NOMO-1 treated with dmso at 0.1 percent for 144 hours (cell line): ENCODE data around the gene TMEM221.
A peak's percentile ranks its signal among the peaks of the same experiment; 100 is the strongest.
"Not testable (repeated sequence)": the region's sequence is repeated elsewhere in the genome, so short reads cannot be mapped to it uniquely, and the experiment has no call there.

Experiments
- DNase-seq: peaks from one replicate; lab custom pipeline; 2025; ENCODE audit not compliant: unreplicated experiment; lab: John Stamatoyannopoulos, UW

The TMEM221 gene

DNA sequence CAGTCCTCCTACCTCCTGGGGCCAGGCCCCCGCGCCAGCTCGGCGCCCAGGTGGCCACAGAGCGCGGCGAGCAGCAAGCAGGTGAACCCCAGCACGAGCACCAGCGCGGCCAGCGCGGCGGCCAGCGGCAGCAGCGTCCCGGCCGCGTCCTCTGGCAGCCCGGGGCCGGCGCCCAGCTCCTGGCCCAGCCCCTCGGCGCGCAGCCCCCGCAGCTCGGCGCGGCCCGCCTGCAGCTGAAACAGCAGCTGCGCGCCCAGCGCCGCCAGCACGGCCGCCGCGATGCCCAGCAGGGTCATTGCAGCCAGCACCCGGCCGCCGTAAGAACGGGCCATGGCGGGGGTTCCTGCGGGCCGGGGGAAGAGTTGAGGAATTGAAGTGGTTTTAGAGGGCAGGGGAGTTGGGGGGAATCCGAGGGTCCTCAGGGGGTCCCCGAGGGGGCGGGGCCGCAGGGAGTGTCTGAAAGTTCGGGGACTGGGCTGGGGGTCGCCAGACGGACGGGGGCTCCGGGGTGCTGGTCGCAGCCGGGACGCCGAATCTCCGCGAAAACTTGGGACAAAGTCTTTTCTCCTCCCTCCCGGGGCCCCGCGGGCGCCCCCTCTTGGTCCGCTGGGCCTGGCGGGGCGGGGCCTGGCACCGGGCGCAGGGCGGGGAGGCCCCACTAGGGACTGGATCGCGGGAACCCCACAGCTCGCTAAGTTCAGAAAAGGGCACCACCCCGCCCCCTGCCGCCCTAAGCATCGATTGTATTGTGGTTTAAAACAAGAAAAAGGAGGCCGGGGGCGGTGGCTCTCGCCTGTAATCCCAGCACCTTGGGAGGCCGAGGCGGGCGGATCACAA is at the start of gene TMEM221:
TSS of gene TMEM221 (minus strand) at position 538 of the 837 bp plus-strand sequence. CDS start at position 332, 206 bp downstream.
- DNase-seq = peak; percentile 9

GRCh38 chr19:17497149-17497798 is 48.8 kb upstream of the TMEM221 start:
- no peak for DNase-seq

- peak; percentile 73 for DNase-seq
Measured at GRCh38 chr19:17496337-17496997, 48.0 kb upstream of the TMEM221 start.

- DNase-seq = no peak
Measured at GRCh38 chr19:17495639-17496296, 47.3 kb upstream of the TMEM221 start.

DNA sequence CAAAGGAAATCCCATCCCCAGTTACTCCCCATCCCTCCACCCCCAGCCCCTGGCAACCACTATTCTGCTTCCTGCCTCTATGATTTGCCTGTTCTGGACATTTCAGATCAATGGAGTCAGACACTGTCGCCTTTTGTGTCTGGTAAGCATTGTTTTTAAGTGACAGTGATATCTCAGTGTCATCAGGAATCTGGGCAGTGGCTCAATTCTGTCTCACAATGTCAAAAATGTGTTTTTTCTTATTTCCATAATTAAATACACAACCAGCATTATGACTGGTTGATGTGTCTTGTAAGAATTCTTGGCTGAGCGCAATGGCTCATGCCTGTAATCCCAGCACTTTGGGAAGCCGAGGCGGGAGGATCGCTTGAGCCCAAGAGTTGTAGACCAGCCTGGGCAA is 42.8 kb upstream of the TMEM221 start:
- no peak for DNase-seq

DNA sequence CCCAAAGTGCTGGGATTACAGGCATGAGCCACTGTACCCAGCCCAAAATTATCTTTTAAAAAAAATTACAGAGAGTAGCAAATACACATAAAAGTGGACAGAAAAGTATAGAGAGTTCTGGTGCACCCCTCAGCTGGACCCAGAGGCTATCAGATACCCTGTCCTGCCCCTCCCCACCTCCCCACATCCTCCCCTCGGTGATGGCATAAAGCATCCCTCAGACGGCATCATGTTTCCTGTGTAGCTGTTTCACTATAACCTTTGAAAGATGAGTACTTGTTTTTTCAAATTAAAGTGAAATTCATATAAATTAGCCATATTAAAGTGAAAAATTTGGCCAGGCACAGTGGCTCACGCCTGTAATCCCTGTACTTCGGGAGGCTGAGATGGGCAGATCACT is 41.9 kb upstream of the TMEM221 start:
- no peak for DNase-seq

GRCh38 chr19:17489392-17490030 is 41.0 kb upstream of the TMEM221 start:
- no peak for DNase-seq

DNA sequence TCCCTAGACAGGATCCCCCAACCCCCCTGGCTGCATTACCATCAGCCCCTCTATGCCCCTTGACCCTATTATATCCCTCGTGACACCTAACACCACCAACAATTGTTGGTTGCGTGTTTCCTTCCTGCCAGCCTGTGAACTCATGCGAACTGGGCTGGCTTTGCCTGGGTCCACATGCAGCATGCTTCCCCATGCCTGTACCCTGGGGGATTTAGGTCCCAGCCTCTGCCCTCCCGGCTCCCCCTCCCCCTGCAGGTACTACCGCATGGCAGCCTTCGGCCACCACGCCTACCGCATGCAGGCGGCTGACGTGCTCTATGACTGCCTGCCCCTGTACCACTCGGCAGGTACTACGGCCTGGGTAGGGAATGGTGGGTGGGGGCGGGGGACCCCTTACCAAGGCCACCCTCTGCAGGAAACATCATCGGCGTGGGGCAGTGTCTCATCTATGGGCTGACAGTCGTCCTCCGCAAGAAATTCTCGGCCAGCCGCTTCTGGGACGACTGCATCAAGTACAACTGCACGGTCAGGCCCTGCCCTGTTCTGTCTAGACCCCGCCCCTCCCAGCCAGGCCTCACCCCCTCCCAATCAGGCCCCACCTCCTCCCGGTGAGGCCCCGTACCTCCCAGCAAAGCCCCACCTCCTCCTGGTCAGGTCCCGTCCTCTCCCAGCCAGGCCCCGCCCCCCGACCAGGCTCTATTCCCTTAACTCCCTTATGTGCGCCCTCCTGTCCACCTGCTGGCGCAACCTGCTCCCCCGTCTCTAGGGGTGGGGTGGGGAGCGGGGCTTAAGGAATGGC is 40.3 kb upstream of the TMEM221 start:
- DNase-seq = no peak

GRCh38 chr19:17487284-17488121 is 39.0 kb upstream of the TMEM221 start:
- DNase-seq = no peak

- no peak for DNase-seq
Measured at GRCh38 chr19:17486545-17487240, 38.2 kb upstream of the TMEM221 start.

DNA sequence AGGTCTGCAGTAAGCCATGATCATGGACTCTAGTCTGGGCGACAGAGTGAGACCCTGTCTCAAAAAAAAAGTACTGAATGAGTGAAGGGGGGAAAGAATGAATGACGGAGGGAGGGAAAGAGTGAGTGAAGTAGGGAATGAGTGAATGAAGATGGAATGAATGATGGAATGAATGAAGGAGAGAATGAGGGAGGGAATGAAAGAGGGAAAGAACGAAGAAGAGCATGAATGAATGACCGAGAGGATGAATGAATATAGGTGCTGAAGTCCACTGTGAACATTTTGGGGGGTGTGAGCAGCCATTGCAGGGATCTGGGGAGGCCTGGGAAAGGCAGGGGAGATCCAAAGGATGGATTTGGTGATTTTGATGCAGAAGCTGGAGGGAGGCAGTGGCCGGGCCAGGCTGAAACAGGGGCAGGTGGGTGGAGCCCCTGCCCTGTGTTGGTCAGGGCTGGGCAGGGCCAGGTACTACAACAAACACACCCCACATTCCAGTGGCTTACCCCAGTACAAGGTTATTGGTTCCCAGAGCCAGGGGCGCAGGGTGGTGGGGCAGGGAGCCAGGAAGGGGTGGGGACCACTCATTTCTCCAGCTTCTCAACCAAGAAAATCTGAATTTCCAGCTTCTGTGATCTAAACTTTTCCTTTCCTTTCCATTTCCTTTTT is 36.2 kb upstream of the TMEM221 start:
- DNase-seq = no peak

GRCh38 chr19:17483605-17484002 is 35.1 kb upstream of the TMEM221 start:
- no peak for DNase-seq

GRCh38 chr19:17482877-17483604 is 34.6 kb upstream of the TMEM221 start:
- DNase-seq = no peak

DNA sequence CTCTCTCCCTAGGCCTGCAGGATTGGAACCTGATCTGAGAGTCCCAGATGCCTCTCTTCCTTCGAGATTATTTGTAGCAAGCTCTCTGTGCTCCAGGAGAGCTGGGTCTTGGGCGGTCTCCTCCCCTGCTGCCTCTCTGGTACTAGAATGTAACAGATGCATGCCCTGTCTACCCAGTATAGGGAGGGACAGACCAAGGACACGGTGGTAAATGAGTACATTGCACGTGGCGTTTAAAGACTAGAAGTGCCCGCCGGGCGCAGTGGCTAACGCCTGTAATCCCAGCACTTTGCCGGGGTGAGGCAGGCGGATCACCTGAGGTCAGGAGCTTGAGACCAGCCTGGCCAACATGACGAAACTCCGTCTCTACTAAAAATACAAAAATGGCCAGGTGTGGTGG is 33.5 kb upstream of the TMEM221 start:
- no peak for DNase-seq

DNA sequence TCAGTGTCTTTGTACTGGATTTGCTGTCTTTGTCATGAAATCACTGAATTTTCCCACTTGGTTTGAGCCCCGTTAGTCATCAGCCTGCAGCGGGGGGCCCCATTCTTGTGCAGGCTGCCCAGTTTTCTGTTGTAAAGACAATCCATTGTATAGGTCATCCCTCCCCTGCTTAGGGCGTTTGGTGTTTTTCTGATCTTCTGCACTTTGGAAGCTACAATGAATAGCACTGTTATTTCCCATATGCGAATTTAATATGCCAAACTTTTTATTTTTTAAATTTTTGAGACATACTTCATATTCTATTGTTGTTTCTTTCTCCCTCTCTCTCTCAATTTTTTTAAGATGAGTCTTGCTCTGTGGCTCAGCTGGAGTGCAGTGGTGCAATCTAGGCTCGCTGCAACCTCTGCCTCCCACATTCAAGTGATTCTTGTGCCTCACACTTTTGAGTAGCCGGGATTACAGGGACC is 30.9 kb upstream of the TMEM221 start:
- DNase-seq = no peak

DNA sequence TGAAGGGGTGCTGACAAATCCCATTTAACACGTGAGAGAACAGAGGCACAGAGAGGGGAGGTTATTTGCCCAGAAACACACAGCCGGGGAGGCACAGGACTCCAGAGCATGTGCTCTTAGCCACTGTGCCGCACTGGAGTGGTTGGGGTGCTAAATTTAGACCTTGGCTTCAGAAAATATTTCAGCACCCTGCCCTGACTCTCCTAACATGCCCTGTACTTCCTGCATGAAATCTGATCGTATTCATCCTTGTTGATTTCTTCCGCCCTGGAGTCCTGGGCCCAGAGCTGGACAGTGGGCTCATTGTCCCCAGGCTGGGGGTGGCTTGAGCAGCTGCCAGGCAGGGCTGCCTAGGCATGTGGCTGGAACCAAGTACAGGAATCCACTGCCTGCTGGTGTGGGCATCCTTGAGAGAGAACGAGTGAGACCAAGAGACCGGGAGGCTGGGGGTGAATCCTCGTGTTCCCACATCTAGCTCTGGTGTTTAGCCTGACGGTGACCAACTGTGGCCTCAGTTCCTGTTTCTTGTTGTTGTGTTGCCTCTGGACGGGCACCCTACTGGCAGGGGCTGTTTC is 27.2 kb upstream of the TMEM221 start:
- DNase-seq = no peak

- DNase-seq = not testable (repeated sequence)
Measured at GRCh38 chr19:17475011-17475540, 26.6 kb upstream of the TMEM221 start.
